Parathyroid adenoma (tissue), 2 donors: ENCODE data around the gene EEIG2.

ENCODE experiments used
- H2AFZ ChIP-seq: fragments of 300-600 bp; sonication (generic); one replicate; pipeline ENCODE4 v1.7.0; 2017; ENCODE audit warnings: antibody characterized with exemption, mild to moderate bottlenecking
- H3K27ac ChIP-seq: fragments of 300-600 bp; sonication (generic); one replicate; pipeline ENCODE4 v1.7.0; 2017
- H3K27me3 ChIP-seq: fragments of 300-600 bp; sonication (generic); one replicate; pipeline ENCODE4 v1.7.0; 2017; ENCODE audit warnings: low read length; ENCODE audit not compliant: control insufficient read depth, insufficient read depth
- H3K36me3 ChIP-seq: fragments of 300-600 bp; sonication (generic); one replicate; pipeline ENCODE4 v1.7.0; 2017; ENCODE audit warnings: low read length; ENCODE audit not compliant: control insufficient read depth, insufficient read depth
- H3K4me1 ChIP-seq: fragments of 300-600 bp; sonication (generic); one replicate; pipeline ENCODE4 v1.7.0; 2017; ENCODE audit warnings: control low read depth
- H3K4me2 ChIP-seq: fragments of 300-600 bp; sonication (generic); one replicate; pipeline ENCODE4 v1.7.0; 2017; ENCODE audit warnings: low read length
- H3K4me3 ChIP-seq: fragments of 300-600 bp; sonication (generic); one replicate; pipeline ENCODE4 v1.7.0; 2017; ENCODE audit warnings: low read depth, low read length
- H3K79me2 ChIP-seq: fragments of 300-600 bp; sonication (generic); one replicate; pipeline ENCODE4 v1.7.0; 2017; ENCODE audit warnings: control low read depth
- H3K9ac ChIP-seq: fragments of 300-600 bp; sonication (generic); one replicate; pipeline ENCODE4 v1.7.0; 2017; ENCODE audit warnings: mild to moderate bottlenecking
- H3K9me3 ChIP-seq: fragments of 300-600 bp; sonication (generic); one replicate; pipeline ENCODE4 v1.7.0; 2017; ENCODE audit warnings: low read length; ENCODE audit not compliant: control insufficient read depth
- CTCF ChIP-seq: fragments of 300-600 bp; sonication (generic); IDR thresholded peaks from one replicate; pipeline ENCODE4 v1.7.0; 2017; ENCODE audit warnings: antibody characterized with exemption, mild to moderate bottlenecking
- donor health status: primary hyperparathyroidism.

EEIG2 gene

GRCh38 chr1:108570998-108571401, 11.1 kb downstream of the EEIG2 start:
- no peaks in the 10 kb centered on the region for H3K27me3 ChIP-seq
- no peaks in the 10 kb centered on the region for H3K79me2 ChIP-seq
- TF ChIP-seq CTCF, result no peak
- no peak overlapping the region for H3K4me2 ChIP-seq
- no peaks in the 10 kb centered on the region for H3K4me1 ChIP-seq
- no peaks in the 10 kb centered on the region for H3K36me3 ChIP-seq
- H3K9ac ChIP-seq, result no peak overlapping the region
- no peak overlapping the region for H3K27ac ChIP-seq
- no peak overlapping the region for H3K4me3 ChIP-seq
- no peak overlapping the region for H2AFZ ChIP-seq
- no peaks in the 10 kb centered on the region for H3K9me3 ChIP-seq

- no peak overlapping the region for H3K4me2 ChIP-seq
- no peak overlapping the region for H2AFZ ChIP-seq
- H3K9me3 ChIP-seq, result no peaks in the 10 kb centered on the region
- TF ChIP-seq CTCF, result no peak
- H3K4me3 ChIP-seq, result no peak overlapping the region
- H3K9ac ChIP-seq, result no peak overlapping the region
- no peaks in the 10 kb centered on the region for H3K79me2 ChIP-seq
- H3K27me3 ChIP-seq, result no peaks in the 10 kb centered on the region
- no peaks in the 10 kb centered on the region for H3K4me1 ChIP-seq
- H3K36me3 ChIP-seq, result no peaks in the 10 kb centered on the region
- no peak overlapping the region for H3K27ac ChIP-seq
Measured at GRCh38 chr1:108572182-108572581, 12.3 kb downstream of the EEIG2 start.

GRCh38 chr1:108573183-108573582, 13.3 kb downstream of the EEIG2 start:
- Histone ChIP-seq H3K79me2 (no peaks in the 10 kb centered on the region), H3K4me1 (no peaks in the 10 kb centered on the region), H3K4me2 (no peak overlapping the region), H3K27ac (no peak overlapping the region), H3K9me3 (no peaks in the 10 kb centered on the region), H3K36me3 (no peaks in the 10 kb centered on the region), H3K27me3 (no peaks in the 10 kb centered on the region), H2AFZ (no peak overlapping the region), H3K4me3 (no peak overlapping the region), H3K9ac (no peak overlapping the region)
- no peak for TF ChIP-seq CTCF

- no peaks in the 10 kb centered on the region for H3K27me3 ChIP-seq
- no peak for TF ChIP-seq CTCF
- H3K4me3 ChIP-seq, result no peak overlapping the region
- H3K4me2 ChIP-seq, result no peak overlapping the region
- no peaks in the 10 kb centered on the region for H3K4me1 ChIP-seq
- no peak overlapping the region for H3K27ac ChIP-seq
- no peak overlapping the region for H3K9ac ChIP-seq
- no peaks in the 10 kb centered on the region for H3K79me2 ChIP-seq
- H3K9me3 ChIP-seq, result no peaks in the 10 kb centered on the region
- no peak overlapping the region for H2AFZ ChIP-seq
- H3K36me3 ChIP-seq, result no peaks in the 10 kb centered on the region
Measured at GRCh38 chr1:108574008-108574407, 14.1 kb downstream of the EEIG2 start.

GRCh38 chr1:108575375-108575774, 15.5 kb downstream of the EEIG2 start:
- Histone ChIP-seq H3K27ac (no peak overlapping the region), H3K4me3 (no peak overlapping the region)
- no peak for TF ChIP-seq CTCF

More at GRCh38 chr1:108575375-108575774, 15.5 kb downstream of the EEIG2 start:
- Histone ChIP-seq H2AFZ (no peak overlapping the region), H3K36me3 (no peaks in the 10 kb centered on the region), H3K9ac (no peak overlapping the region), H3K4me1 (no peaks in the 10 kb centered on the region), H3K79me2 (peaks cover 3% of the 10 kb centered on the region), H3K27me3 (no peaks in the 10 kb centered on the region), H3K4me2 (no peak overlapping the region), H3K9me3 (no peaks in the 10 kb centered on the region)
